ENCODE data around the gene IL18RAP.

The IL18RAP gene

DNA sequence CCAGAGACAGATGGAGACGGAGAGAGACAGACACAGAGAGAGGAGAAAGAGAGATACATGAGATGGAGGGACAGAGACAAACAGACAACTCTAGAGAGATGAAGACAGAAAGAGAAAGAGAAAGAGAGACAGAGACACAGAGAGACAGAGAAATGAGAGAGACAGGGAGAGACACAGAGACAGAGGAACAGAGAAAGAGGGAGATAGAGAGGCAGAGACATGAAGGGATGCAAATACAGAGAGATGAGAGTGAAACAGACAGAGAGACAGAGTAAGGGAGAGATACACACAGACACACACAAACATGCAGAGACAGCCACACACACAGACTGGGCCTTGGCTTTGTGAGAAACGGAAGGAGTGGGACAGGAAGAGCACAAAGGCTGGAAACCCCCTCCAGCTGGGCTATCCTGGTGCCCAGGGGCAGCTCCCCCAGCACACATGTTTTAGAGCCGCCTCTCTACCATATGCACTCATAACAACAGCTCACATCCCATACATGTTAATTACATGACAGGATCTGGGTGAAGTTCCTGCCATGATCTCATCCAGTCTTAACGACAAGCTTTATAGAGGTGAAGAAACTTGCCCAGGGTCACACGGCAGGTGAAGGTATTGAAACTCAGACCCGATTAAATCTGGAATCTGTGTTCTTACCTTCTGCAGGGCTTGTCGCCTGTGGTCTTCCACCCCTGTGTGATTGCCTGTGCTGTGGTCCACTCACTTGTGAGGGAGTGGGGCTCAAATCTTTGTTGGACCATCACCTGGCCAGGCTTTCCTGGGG is 35.0 kb upstream of the IL18RAP start:
- DNase-seq (ENCODE audit: low read depth), result no peak
- H3K4me3 ChIP-seq (ENCODE audit: low read depth, low read length), result no peak overlapping the region
- no peak for TF ChIP-seq CTCF (IDR thresholded peaks at IDR 0.05; ENCODE audit: control insufficient read depth, extremely low read depth, insufficient read depth)

GRCh38 chr2:102391565-102391964 is 31.4 kb upstream of the IL18RAP start:
- DNase-seq (ENCODE audit: low read depth), result no peak
- no peak overlapping the region for H3K4me3 ChIP-seq (ENCODE audit: low read depth, low read length)
- TF ChIP-seq CTCF (IDR thresholded peaks at IDR 0.05; ENCODE audit: control insufficient read depth, extremely low read depth, insufficient read depth), result no peak

DNA sequence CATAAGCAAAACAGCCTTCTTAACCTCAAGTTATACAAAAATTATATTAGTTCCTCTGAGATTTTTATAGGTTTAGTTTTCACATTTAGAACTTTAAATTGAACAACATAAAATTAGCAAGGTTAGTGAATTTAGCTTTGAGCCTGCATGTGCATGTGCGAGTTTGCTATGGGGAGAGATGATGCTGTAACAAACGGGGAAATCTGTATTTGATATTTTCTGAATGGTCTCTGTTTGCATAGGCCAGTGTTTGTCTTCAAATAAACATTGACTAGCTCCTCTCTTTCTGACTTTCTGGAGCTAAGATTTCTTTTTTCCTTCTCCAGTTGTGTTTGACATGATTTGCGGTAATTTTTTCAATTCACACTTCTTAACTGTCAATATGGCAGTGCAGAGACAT is 30.9 kb upstream of the IL18RAP start:
- no peak for TF ChIP-seq CTCF (IDR thresholded peaks at IDR 0.05; ENCODE audit: control insufficient read depth, extremely low read depth, insufficient read depth)
- no peak for DNase-seq (ENCODE audit: low read depth)
- H3K4me3 ChIP-seq (ENCODE audit: low read depth, low read length), result no peak overlapping the region

DNA sequence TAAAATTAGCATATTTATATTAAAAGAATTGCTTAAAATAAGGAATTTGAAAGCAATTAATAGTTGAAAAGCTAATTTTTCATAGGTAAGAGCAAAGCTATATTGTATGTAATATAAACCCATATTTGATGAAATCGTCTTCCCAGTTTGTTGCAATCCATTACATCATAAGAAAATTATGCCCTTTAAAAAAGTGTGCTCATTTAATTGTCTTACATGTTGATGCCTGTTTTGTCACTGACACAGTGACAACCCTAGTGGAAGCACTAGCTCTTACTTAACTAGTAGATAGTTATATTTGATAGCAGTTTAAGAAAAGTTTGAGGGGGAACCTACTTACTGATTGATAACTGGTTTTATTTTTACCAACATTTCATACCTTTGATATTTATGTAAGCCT is 30.0 kb upstream of the IL18RAP start:
- no peak for TF ChIP-seq CTCF (IDR thresholded peaks at IDR 0.05; ENCODE audit: control insufficient read depth, extremely low read depth, insufficient read depth)

GRCh38 chr2:102396012-102396411 is 26.9 kb upstream of the IL18RAP start:
- DNase-seq (ENCODE audit: low read depth), result no peak
- no peak overlapping the region for H3K4me3 ChIP-seq (ENCODE audit: low read depth, low read length)
- TF ChIP-seq CTCF (IDR thresholded peaks at IDR 0.05; ENCODE audit: control insufficient read depth, extremely low read depth, insufficient read depth), result no peak

More for the DNA sequence above, 30.0 kb upstream of the IL18RAP start:
- DNase-seq (ENCODE audit: low read depth), result no peak
- no peak overlapping the region for H3K4me3 ChIP-seq (ENCODE audit: low read depth, low read length)

DNA sequence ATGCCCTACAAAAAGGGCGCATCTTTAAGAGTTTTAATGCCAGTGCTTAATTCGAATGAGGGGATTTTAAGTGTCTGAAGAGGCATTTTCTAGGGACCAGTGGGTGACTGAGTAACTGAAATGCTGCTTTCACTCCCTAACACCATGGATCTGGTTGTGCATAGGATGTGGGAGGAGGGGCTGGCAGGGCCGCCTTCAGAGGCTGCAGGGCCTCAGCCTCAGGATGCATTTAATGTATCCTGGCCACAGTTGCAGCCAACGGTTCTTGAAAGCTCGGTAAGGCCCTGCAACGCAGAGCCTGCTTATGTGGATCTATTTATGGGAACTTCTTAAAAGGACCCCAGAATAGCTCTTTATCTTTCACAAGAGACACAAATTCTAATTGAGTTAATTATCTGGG is 25.8 kb upstream of the IL18RAP start:
- no peak for TF ChIP-seq CTCF (IDR thresholded peaks at IDR 0.05; ENCODE audit: control insufficient read depth, extremely low read depth, insufficient read depth)
- no peak overlapping the region for H3K4me3 ChIP-seq (ENCODE audit: low read depth, low read length)
- DNase-seq (ENCODE audit: low read depth), result no peak
